Esophagus muscularis mucosa (tissue), 4 donors: Measurements from ENCODE around the gene MAP7. TPM values are rescaled to one million over a fixed set of nuclear protein-coding genes. Genes with fewer than 3 reads are reported as not detected.
A peak's percentile ranks its signal among the peaks of the same experiment; 100 is the strongest.

ENCODE experiments used
- DNase-seq: peaks from one replicate; pipeline ENCODE4 v3.0.0-alpha.2; 2017; ENCODE audit errors: extremely low spot score
- H3K27ac ChIP-seq, 4 donors: fragments of 200-600 bp; sonication (generic); replicated peaks in 1 of 4; 1 replicate in 3 of 4; 2 replicates in 1 of 4; pipeline ENCODE4 v1.5.1; 2016 to 2019; ENCODE audit warnings: mild to moderate bottlenecking in 1 of 4
- H3K27me3 ChIP-seq, 4 donors: fragments of 200-600 bp; sonication (generic); one replicate each; pipeline versions ENCODE4 v1.5.1 to v1.6.0; 2016 to 2019
- H3K36me3 ChIP-seq, 4 donors: fragments of 200-600 bp; sonication (generic); one replicate each; pipeline ENCODE4 v1.5.1; 2016 to 2019
- H3K4me1 ChIP-seq, 4 donors: fragments of 200-600 bp; sonication (generic); one replicate each; pipeline ENCODE4 v1.5.1; 2016 to 2019
- H3K4me3 ChIP-seq, 4 donors: fragments of 200-600 bp; sonication (generic); 1 replicate in 2 of 4; 2 replicates in 2 of 4; pipeline ENCODE4 v1.5.1; 2016 to 2019; ENCODE audit warnings: mild to moderate bottlenecking in 4 of 4, moderate library complexity in 1 of 4
- H3K9me3 ChIP-seq, 4 donors: fragments of 200-600 bp; sonication (generic); 1 replicate in 3 of 4; 2 replicates in 1 of 4; pipeline ENCODE4 v1.5.1; 2016 to 2019
- CTCF ChIP-seq, 3 experiments: fragments of 200-600 bp in 2 of 3; fragments of 450-650 bp in 1 of 3; sonication (generic) in 2 of 3; IDR thresholded peaks; one replicate each; pipeline ENCODE4 v1.5.1; 2017 to 2019; ENCODE audit warnings: antibody characterized with exemption in 3 of 3, mild to moderate bottlenecking in 2 of 3, moderate library complexity in 1 of 3
- EP300 ChIP-seq: sonication (generic); formaldehyde crosslinking; IDR thresholded peaks from one replicate; pipeline ENCODE4 v1.6.1; 2017; ENCODE audit warnings: antibody characterized with exemption
- POLR2A ChIP-seq: fragments of 450-650 bp; IDR thresholded peaks from one replicate; pipeline ENCODE4 v1.6.1; 2017; ENCODE audit warnings: antibody characterized with exemption, moderate library complexity, mild to moderate bottlenecking, low read depth
- POLR2AphosphoS5 ChIP-seq, 2 donors: sonication (generic); formaldehyde crosslinking; IDR thresholded peaks; one replicate each; pipeline ENCODE4 v1.6.1; 2017; ENCODE audit warnings: antibody characterized with exemption in 2 of 2
- WGBS: methylation state at CpG from one replicate; pipeline ENCODE4 v1.1.5; 2018; 5-methylcytosine and 5-hydroxymethylcytosine counted together
- intact Hi-C: fragments of 100-400 bp; cut with DNase I; formaldehyde crosslinking; loops from one replicate; pipeline ENCODE4 v1.15.1; 2023
- total RNA-seq, 4 donors: library from RNA; depleted of rRNA; stranded (reverse); fragments of >200 nt; gene quantifications; one replicate each; pipeline versions ENCODE4 v1.1.0 to v1.2.1, GENCODE V29; 2016

MAP7 gene
- total RNA-seq, 4 donors from 2014 or later = 1.7 to 2.9 (median 2.0) TPM

DNA sequence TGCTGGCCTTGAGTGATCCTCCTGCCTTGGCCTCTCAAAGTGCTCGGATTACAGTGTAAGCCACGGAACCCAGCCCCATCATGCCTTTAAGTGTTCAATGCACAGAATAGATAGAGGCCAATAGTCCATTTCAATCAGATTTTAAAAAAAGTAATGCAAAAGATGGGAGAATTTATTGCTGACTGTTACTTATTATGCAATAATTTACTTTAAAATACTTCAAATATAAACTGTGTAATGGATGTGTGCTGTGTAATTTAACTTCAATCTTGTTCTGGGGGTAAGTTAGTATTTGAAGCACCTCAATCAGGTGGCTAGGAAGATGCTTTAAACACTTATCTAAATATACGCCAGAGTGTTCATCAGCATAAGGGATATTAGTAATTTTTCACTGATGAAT is 208.9 kb downstream of the MAP7 start:
- WGBS = 95% methylated on average over 3 of the region's 3 CpGs
- intact Hi-C loops = no loop called here

GRCh38 chr6:136338486-136338885 is 211.7 kb downstream of the MAP7 start:
- intact Hi-C loops = no loop called here
- WGBS = 86% methylated on average over 1 of the region's 4 CpGs

More for the DNA sequence above, 208.9 kb downstream of the MAP7 start:
- no peaks in the 10 kb centered on the region for H3K9me3 ChIP-seq
- no peaks in the 10 kb centered on the region for H3K36me3 ChIP-seq
- no peak overlapping the region for H3K27ac ChIP-seq
- no peaks in the 10 kb centered on the region for H3K27me3 ChIP-seq
- no peaks in the 10 kb centered on the region for H3K4me1 ChIP-seq
- no peak overlapping the region for H3K4me3 ChIP-seq
- peak; percentile 34 for DNase-seq
- no peak for TF ChIP-seq POLR2AphosphoS5 (IDR thresholded peaks at IDR 0.05)
- TF ChIP-seq EP300 = no peak
- no peak for TF ChIP-seq POLR2A
- no peak for TF ChIP-seq CTCF (IDR thresholded peaks at IDR 0.05)

DNA sequence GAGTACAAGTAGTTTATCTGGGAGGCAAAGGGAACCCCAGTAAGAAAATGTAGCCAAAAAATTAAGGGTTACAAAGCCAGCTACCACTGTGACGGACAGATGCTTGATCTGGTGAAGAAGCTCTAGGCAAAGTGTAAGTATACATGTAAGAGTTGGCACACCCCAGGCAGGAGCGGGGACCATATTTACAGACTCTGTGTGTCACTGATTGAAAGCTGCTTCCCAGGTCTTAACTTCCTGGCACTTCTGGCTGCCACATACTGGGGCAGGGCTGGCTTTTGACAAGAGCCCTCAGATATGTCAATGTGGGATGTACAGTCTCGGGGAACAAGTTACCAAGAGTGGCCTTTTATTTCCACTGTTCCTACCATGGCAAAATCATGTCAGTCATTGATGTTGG is 212.6 kb downstream of the MAP7 start:
- intact Hi-C loops = no loop called here
- WGBS = 79% methylated on average over 3 of the region's 3 CpGs
- H3K4me3 ChIP-seq = no peak overlapping the region
- no peaks in the 10 kb centered on the region for H3K9me3 ChIP-seq
- peaks cover 0 to 5% (median 0%) of the 10 kb centered on the region in 4 donors for H3K4me1 ChIP-seq
- peak; percentile 79 for DNase-seq
- H3K27ac ChIP-seq = no peak overlapping the region
- no peaks in the 10 kb centered on the region for H3K36me3 ChIP-seq
- no peak for TF ChIP-seq POLR2A
- no peak for TF ChIP-seq CTCF (IDR thresholded peaks at IDR 0.05)
- no peak for TF ChIP-seq POLR2AphosphoS5 (IDR thresholded peaks at IDR 0.05)
- no peak for TF ChIP-seq EP300
- no peaks in the 10 kb centered on the region for H3K27me3 ChIP-seq

More at GRCh38 chr6:136338486-136338885, 211.7 kb downstream of the MAP7 start:
- H3K27ac ChIP-seq = no peak overlapping the region
- H3K4me3 ChIP-seq = no peak overlapping the region
- no peak for DNase-seq
- no peaks in the 10 kb centered on the region for H3K36me3 ChIP-seq
- H3K4me1 ChIP-seq = peaks cover 0 to 5% (median 0%) of the 10 kb centered on the region in 4 donors
- no peaks in the 10 kb centered on the region for H3K9me3 ChIP-seq
- no peaks in the 10 kb centered on the region for H3K27me3 ChIP-seq
- TF ChIP-seq CTCF (IDR thresholded peaks at IDR 0.05) (no peak), EP300 (no peak), POLR2AphosphoS5 (IDR thresholded peaks at IDR 0.05) (no peak), POLR2A (no peak)

GRCh38 chr6:136337121-136337520 is 213.1 kb downstream of the MAP7 start:
- intact Hi-C loops = no loop called here
- Histone ChIP-seq H3K36me3 (no peaks in the 10 kb centered on the region), H3K9me3 (no peaks in the 10 kb centered on the region), H3K4me3 (no peak overlapping the region), H3K27me3 (no peaks in the 10 kb centered on the region), H3K27ac (no peak overlapping the region), H3K4me1 (peaks cover 0 to 5% (median 0%) of the 10 kb centered on the region in 4 donors)
- TF ChIP-seq POLR2A (no peak), CTCF (IDR thresholded peaks at IDR 0.05) (no peak), POLR2AphosphoS5 (IDR thresholded peaks at IDR 0.05) (no peak), EP300 (no peak)
- DNase-seq = peak; percentile 42
- WGBS = 85% methylated on average over 3 of the region's 3 CpGs
